Spleen (tissue), 11 donors: ENCODE measurements around the gene NKX6-2. TPM values are rescaled to one million over a fixed set of nuclear protein-coding genes. Genes with fewer than 3 reads are reported as not detected.
A peak's percentile ranks its signal among the peaks of the same experiment; 100 is the strongest.

ENCODE experiments used
- DNase-seq: peaks from one replicate; pipeline ENCODE4 v3.0.0-alpha.2; 2020
- H3K27ac ChIP-seq, 8 donors: fragments of 200-600 bp; sonication (generic) in 7 of 8; 1 replicate in 4 of 8; 2 replicates in 4 of 8; pipeline versions ENCODE4 v1.5.0 to v1.8.0; 2016 to 2021; ENCODE audit warnings: inconsistent platforms in 4 of 8, mild to moderate bottlenecking in 4 of 8, moderate library complexity in 1 of 8
- H3K27me3 ChIP-seq, 7 donors: fragments of 200-600 bp; sonication (generic) in 6 of 7; replicated peaks in 1 of 7; 1 replicate in 4 of 7; 2 replicates in 3 of 7; pipeline versions ENCODE4 v1.5.0 to v1.8.0; 2016 to 2021; ENCODE audit warnings: inconsistent platforms in 3 of 7, mild to moderate bottlenecking in 1 of 7
- H3K36me3 ChIP-seq, 6 donors: fragments of 200-600 bp; sonication (generic) in 5 of 6; 1 replicate in 4 of 6; 2 replicates in 2 of 6; pipeline versions ENCODE4 v1.5.0 to v1.8.0; 2016 to 2021; ENCODE audit warnings: inconsistent platforms in 2 of 6
- H3K4me1 ChIP-seq, 6 donors: fragments of 200-600 bp; sonication (generic) in 5 of 6; 1 replicate in 3 of 6; 2 replicates in 3 of 6; pipeline versions ENCODE4 v1.5.0 to v1.8.0; 2016 to 2021; ENCODE audit warnings: inconsistent platforms in 3 of 6
- H3K4me3 ChIP-seq, 8 donors: fragments of 200-600 bp; sonication (generic) in 7 of 8; 1 replicate in 4 of 8; 2 replicates in 4 of 8; pipeline versions ENCODE4 v1.5.0 to v1.8.0; 2016 to 2021; ENCODE audit warnings: inconsistent platforms in 4 of 8, mild to moderate bottlenecking in 4 of 8, moderate library complexity in 2 of 8
- H3K9me3 ChIP-seq, 8 donors: fragments of 200-600 bp; sonication (generic) in 7 of 8; 1 replicate in 4 of 8; 2 replicates in 4 of 8; pipeline versions ENCODE4 v1.5.0 to v1.8.0; 2016 to 2021; ENCODE audit warnings: inconsistent platforms in 4 of 8
- CTCF ChIP-seq, 11 experiments: fragments of 200-600 bp in 7 of 11; fragments of 450-650 bp in 4 of 11; sonication (generic) in 4 of 11; IDR thresholded peaks in 8 of 11; conservative IDR thresholded peaks in 3 of 11; 1 replicate in 7 of 11; 2 replicates in 4 of 11; pipeline versions ENCODE4 v1.4.0 to v1.8.0; 2016 to 2021; ENCODE audit warnings: antibody characterized with exemption in 11 of 11, inconsistent platforms in 4 of 11, mild to moderate bottlenecking in 1 of 11
- POLR2A ChIP-seq, 3 donors: fragments of 450-650 bp; IDR thresholded peaks; one replicate each; pipeline ENCODE4 v1.5.1; 2017; ENCODE audit warnings: antibody characterized with exemption in 3 of 3, mild to moderate bottlenecking in 1 of 3
- POLR2AphosphoS5 ChIP-seq, 3 donors: sonication (generic); formaldehyde crosslinking; IDR thresholded peaks; one replicate each; pipeline ENCODE4 v1.5.1; 2017; ENCODE audit warnings: antibody characterized with exemption in 3 of 3
- WGBS, 5 donors: extraction: QIAGEN DNeasy Blood & Tissue Kit in 3 of 5; methylation state at CpG; one replicate each; pipeline versions ENCODE4 v1.1.5 to v1.1.7; 2013 to 2018; 5-methylcytosine and 5-hydroxymethylcytosine counted together
- intact Hi-C: fragments of 100-400 bp; cut with DNase I; formaldehyde crosslinking; loops from one replicate; pipeline ENCODE4 v1.15.0; 2023; ENCODE audit warnings: low total_unique reads
- polyA plus RNA-seq, 3 donors: library from polyadenylated mRNA; stranded (reverse); fragments of 200-250 nt; gene quantifications; one replicate each; pipeline ENCODE4 v1.2.1, GENCODE V29; 2013
- total RNA-seq, 7 donors: library from RNA; depleted of rRNA in 3 of 7; stranded (reverse); fragments of >200 nt in 3 of 7; fragmentation: NEBNext Ultra II Directional in 4 of 7; extraction: Animal tissue kit (Norgen Biotek cat#: 25700) in 4 of 7; gene quantifications; one replicate each; pipeline versions ENCODE4 v1.1.0 to v1.2.1, GENCODE V29; 2016 to 2021
- donor health status: healthy with polysubstance abuse.
- donor health status: DM: no; HTN: no; CAD: no; lungs with moderate emphysema.
- donor health status: DM: no; HTN: no; CAD: no.
- donor health status: Bipolar disorder and iron deficiency.
- donor health status: healthy.
- donor health status: DM: no; HTN: no; CAD: no.
- donor health status: DM: yes; HTN: yes; CAD: no.

The NKX6-2 gene
- total and polyA plus RNA-seq, 10 donors, result 0.03 to 0.08 TPM; not detected in 8

GRCh38 chr10:132786884-132787494 lies 1.0 kb upstream of the NKX6-2 start:
- peaks cover 0 to 27% (median 0%) of the 10 kb centered on the region in 8 donors for H3K9me3 ChIP-seq
- intact Hi-C loops, result no loop called here
- peak overlapping the region in 7 of 8 donors; percentile 1 to 51 (median 14) for H3K4me3 ChIP-seq
- H3K27me3 ChIP-seq, result peaks cover 14 to 86% (median 73%) of the 10 kb centered on the region in 7 donors
- WGBS, 5 donors, result 3 to 10% (median 5%) methylated on average over 22 to 80 of the region's 80 CpGs
- peaks cover 17 to 54% (median 38%) of the 10 kb centered on the region in 6 donors for H3K4me1 ChIP-seq
- no peak for DNase-seq
- peaks cover 0 to 21% (median 15%) of the 10 kb centered on the region in 6 donors for H3K36me3 ChIP-seq
- H3K27ac ChIP-seq, result no peak overlapping the region
- TF ChIP-seq POLR2AphosphoS5 (IDR thresholded peaks at IDR 0.05) (peak in 1 of 3 donors; percentile 6), CTCF (IDR thresholded peaks at IDR 0.05 in 8 of 11, conservative IDR thresholded peaks at IDR 0.05 in 3 of 11) (no peak)

GRCh38 chr10:132786476-132786883 lies 533 bp upstream of the NKX6-2 start:
- 4 to 13% (median 10%) methylated on average over 22 to 58 of the region's 58 CpGs for WGBS, 5 donors
- no peak overlapping the region for H3K27ac ChIP-seq
- intact Hi-C loops, result no loop called here
- peaks cover 17 to 54% (median 38%) of the 10 kb centered on the region in 6 donors for H3K4me1 ChIP-seq
- TF ChIP-seq POLR2AphosphoS5 (IDR thresholded peaks at IDR 0.05), result no peak
- TF ChIP-seq POLR2A (IDR thresholded peaks at IDR 0.05), result no peak
- TF ChIP-seq CTCF (IDR thresholded peaks at IDR 0.05 in 8 of 11, conservative IDR thresholded peaks at IDR 0.05 in 3 of 11), result no peak
- peaks cover 14 to 83% (median 73%) of the 10 kb centered on the region in 7 donors for H3K27me3 ChIP-seq
- peak overlapping the region in 6 of 8 donors; percentile 1 to 51 (median 14) for H3K4me3 ChIP-seq
- no peak for DNase-seq
- peaks cover 0 to 29% (median 0%) of the 10 kb centered on the region in 8 donors for H3K9me3 ChIP-seq
- peaks cover 0 to 26% (median 20%) of the 10 kb centered on the region in 6 donors for H3K36me3 ChIP-seq

GRCh38 chr10:132784866-132785722 lies 853 bp downstream of the NKX6-2 start:
- H3K27me3 ChIP-seq, result peaks cover 14 to 70% (median 61%) of the 10 kb centered on the region in 7 donors
- H3K9me3 ChIP-seq, result peaks cover 0 to 29% (median 0%) of the 10 kb centered on the region in 8 donors
- intact Hi-C loops, result no loop called here
- peak overlapping the region in 5 of 8 donors; percentile 3 to 50 (median 13) for H3K4me3 ChIP-seq
- H3K27ac ChIP-seq, result no peak overlapping the region
- H3K36me3 ChIP-seq, result peaks cover 0 to 40% (median 31%) of the 10 kb centered on the region in 6 donors
- TF ChIP-seq POLR2A (IDR thresholded peaks at IDR 0.05), result no peak
- TF ChIP-seq POLR2AphosphoS5 (IDR thresholded peaks at IDR 0.05), result no peak
- no peak for TF ChIP-seq CTCF (IDR thresholded peaks at IDR 0.05 in 8 of 11, conservative IDR thresholded peaks at IDR 0.05 in 3 of 11)
- peaks cover 17 to 54% (median 38%) of the 10 kb centered on the region in 6 donors for H3K4me1 ChIP-seq
- 8 to 27% (median 9%) methylated on average over 50 to 111 of the region's 111 CpGs for WGBS, 5 donors
- DNase-seq, result no peak
